IMR-90 (cell line): ENCODE results near the gene AKNA. TPM values are rescaled to one million over a fixed set of nuclear protein-coding genes. Genes with fewer than 3 reads are reported as not detected.

Source experiments
- ATAC-seq: fragments of 200-7000 bp; cut with Tn5 transposase; 2 replicates; pipeline ENCODE4 v1.9.1; 2020; ENCODE audit warnings: low read depth, mild to moderate bottlenecking, moderate library complexity
- BruUV-seq: library from RNA; stranded (reverse); fragments of 400-500 nt; replicated peaks from 2 replicates; lab custom pipeline; 2021; lab: Mats Ljungman, UMichigan
- CTCF ChIA-PET: fragments of 300-600 bp; formaldehyde crosslinking; extraction: SDS; loops from one replicate; lab custom pipeline; 2021; ENCODE audit warnings: antibody characterized with exemption; lab: Yijun Ruan, JAX
- POLR2A ChIA-PET: fragments of 300-600 bp; sonication (Branson Sonifier 250); formaldehyde crosslinking; loops from one replicate; lab custom pipeline; 2022; ENCODE audit warnings: antibody characterized with exemption; ENCODE audit not compliant: unreplicated experiment; lab: Charles Lee
- DNase-seq: peaks from one replicate; pipeline ENCODE4 v3.0.0; 2013
- H2AFZ ChIP-seq: replicated peaks from 2 replicates; pipeline ENCODE3; 2013; ENCODE audit warnings: low read length, mild to moderate bottlenecking; ENCODE audit not compliant: poor library complexity
- H2AK5ac ChIP-seq: 2 replicates; pipeline ENCODE4 v1.6.1; 2013; ENCODE audit warnings: low read depth, low read length, inconsistent platforms
- H2AK9ac ChIP-seq: replicated peaks from 2 replicates; pipeline ENCODE3; 2013; ENCODE audit warnings: mild to moderate bottlenecking, low read depth, low read length, moderate library complexity; ENCODE audit not compliant: poor library complexity
- H2BK120ac ChIP-seq: 2 replicates; pipeline ENCODE4 v1.6.1; 2013; ENCODE audit warnings: low read depth, low read length, inconsistent platforms
- H2BK15ac ChIP-seq: 3 replicates; pipeline ENCODE4 v1.6.1; 2013; ENCODE audit warnings: low read depth, low read length, inconsistent platforms
- H2BK20ac ChIP-seq: 2 replicates; pipeline ENCODE4 v1.6.1; 2013; ENCODE audit warnings: low read depth, mild to moderate bottlenecking, inconsistent platforms, low read length, moderate library complexity
- H2BK5ac ChIP-seq: 2 replicates; pipeline ENCODE4 v1.6.1; 2013; ENCODE audit warnings: mild to moderate bottlenecking, low read depth, low read length, inconsistent platforms; ENCODE audit not compliant: poor library complexity, severe bottlenecking
- H3K14ac ChIP-seq: replicated peaks from 2 replicates; pipeline ENCODE4 v1.6.1; 2013; ENCODE audit warnings: low read depth, low read length, inconsistent platforms
- H3K18ac ChIP-seq: 2 replicates; pipeline ENCODE4 v1.6.1; 2013; ENCODE audit warnings: low read depth, low read length, control low read depth
- H3K23ac ChIP-seq: 2 replicates; pipeline ENCODE4 v1.6.1; 2013; ENCODE audit warnings: low read depth, low read length, inconsistent platforms
- H3K27ac ChIP-seq: 2 replicates; pipeline ENCODE4 v1.5.1; 2013; ENCODE audit warnings: mild to moderate bottlenecking, control low read depth, low read length; ENCODE audit not compliant: insufficient read depth
- H3K27me3 ChIP-seq: 2 replicates; pipeline ENCODE4 v1.6.1; 2013; ENCODE audit warnings: low read length; ENCODE audit not compliant: control insufficient read depth, insufficient read depth
- H3K36me3 ChIP-seq: 2 replicates; pipeline ENCODE4 v1.6.1; 2013; ENCODE audit warnings: low read length, mixed read lengths; ENCODE audit not compliant: control insufficient read depth, insufficient read depth
- H3K4ac ChIP-seq: 2 replicates; pipeline ENCODE4 v1.6.1; 2013; ENCODE audit warnings: low read depth, low read length, inconsistent platforms
- H3K4me1 ChIP-seq: 2 replicates; pipeline ENCODE4 v1.6.1; 2013; ENCODE audit warnings: low read length, mixed read lengths; ENCODE audit not compliant: control insufficient read depth, insufficient read depth
- H3K4me2 ChIP-seq: 2 replicates; pipeline ENCODE4 v1.6.1; 2013; ENCODE audit warnings: low read depth, mild to moderate bottlenecking, control low read depth, low read length, moderate library complexity
- H3K4me3 ChIP-seq: 2 replicates; pipeline ENCODE4 v1.5.1; 2013; ENCODE audit warnings: low read depth, mild to moderate bottlenecking, control low read depth, low read length, moderate library complexity; ENCODE audit not compliant: insufficient read depth
- H3K56ac ChIP-seq: 2 replicates; pipeline ENCODE4 v1.6.1; 2013; ENCODE audit warnings: low read length, inconsistent platforms; ENCODE audit not compliant: insufficient read depth; ENCODE audit errors: extremely low read depth
- H3K79me1 ChIP-seq, 2 experiments: 2 replicates each; pipeline ENCODE4 v1.6.1; 2013; ENCODE audit warnings: low read length in 2 of 2, inconsistent platforms in 1 of 2, low read depth in 1 of 2
- H3K9ac ChIP-seq: 2 replicates; pipeline ENCODE4 v1.6.1; 2013; ENCODE audit warnings: low read depth, low read length, control low read depth
- H3K9me1 ChIP-seq: 2 replicates; pipeline ENCODE4 v1.6.1; 2013; ENCODE audit warnings: low read length, inconsistent platforms; ENCODE audit not compliant: insufficient read depth
- H3K9me3 ChIP-seq: 2 replicates; pipeline ENCODE4 v1.6.1; 2013; ENCODE audit warnings: low read length; ENCODE audit not compliant: control insufficient read depth, insufficient read depth
- H4K20me1 ChIP-seq: 2 replicates; pipeline ENCODE4 v1.6.1; 2013; ENCODE audit warnings: low read length, inconsistent platforms; ENCODE audit not compliant: insufficient read depth
- H4K5ac ChIP-seq: 2 replicates; pipeline ENCODE4 v1.6.1; 2013; ENCODE audit warnings: mild to moderate bottlenecking, low read depth, low read length, control low read depth
- H4K8ac ChIP-seq, 2 experiments: 2 replicates each; pipeline ENCODE4 v1.6.1; 2013; ENCODE audit warnings: low read depth in 2 of 2, low read length in 2 of 2, control low read depth in 1 of 2, inconsistent platforms in 1 of 2
- H4K91ac ChIP-seq: 2 replicates; pipeline ENCODE4 v1.6.1; 2013; ENCODE audit warnings: low read depth, low read length, inconsistent platforms; ENCODE audit not compliant: insufficient read depth
- BHLHE40 ChIP-seq: fragments of 150-350 bp; IDR thresholded peaks from 2 replicates; pipeline ENCODE4 v1.6.1; 2016; ENCODE audit warnings: mild to moderate bottlenecking, low read depth, low read length
- FOS ChIP-seq: fragments of 150-350 bp; IDR thresholded peaks from 2 replicates; pipeline ENCODE4 v1.6.1; 2016; ENCODE audit warnings: low read depth, low read length
- MAFK ChIP-seq: IDR thresholded peaks from 2 replicates; pipeline ENCODE4 v1.6.1; 2012; ENCODE audit warnings: low read depth, low read length, improper control_type of control experiment
- MAZ ChIP-seq: IDR thresholded peaks from 2 replicates; pipeline ENCODE4 v1.6.1; 2012; ENCODE audit warnings: low read depth, mild to moderate bottlenecking, low read length, improper control_type of control experiment, moderate library complexity, borderline replicate concordance
- MXI1 ChIP-seq: IDR thresholded peaks from 2 replicates; pipeline ENCODE4 v1.6.1; 2012; ENCODE audit warnings: low read depth, mild to moderate bottlenecking, low read length, moderate library complexity, borderline replicate concordance
- RAD21 ChIP-seq: IDR thresholded peaks from 2 replicates; pipeline ENCODE4 v1.6.1; 2012; ENCODE audit warnings: low read length, improper control_type of control experiment
- RCOR1 ChIP-seq: IDR thresholded peaks from 2 replicates; pipeline ENCODE4 v1.6.1; 2012; ENCODE audit warnings: mild to moderate bottlenecking, low read length, improper control_type of control experiment; ENCODE audit not compliant: insufficient replicate concordance
- SMC3 ChIP-seq: fragments of 150-350 bp; IDR thresholded peaks from 2 replicates; pipeline ENCODE4 v1.6.1; 2016; ENCODE audit warnings: low read depth, mild to moderate bottlenecking, antibody characterized with exemption, low read length, moderate library complexity
- WGBS, 2 experiments: methylation state at CpG; one replicate each; pipeline versions ENCODE4 v1.1.5 to v1.1.7; 2013; ENCODE audit warnings: missing lambda C conversion rate in 2 of 2; ENCODE audit not compliant: insufficient read length in 1 of 2; ENCODE audit errors: extremely low coverage in 2 of 2; 5-methylcytosine and 5-hydroxymethylcytosine counted together
- dilution Hi-C: fragments of 300-500 bp; cut with HindIII; formaldehyde crosslinking; loops from one replicate; pipeline ENCODE4 v1.14.3; 2018; ENCODE audit warnings: low sequenced_read_pairs; ENCODE audit not compliant: unreplicated experiment
- in situ Hi-C: fragments of 300-500 bp; cut with MboI; formaldehyde crosslinking; loops from 3 replicates; pipeline ENCODE4 v1.14.3; 2019; ENCODE audit warnings: low sequenced_read_pairs, inconsistent platforms, mixed read lengths
- intact Hi-C: fragments of 100-400 bp; cut with micrococcal nuclease; formaldehyde crosslinking; loops from 2 replicates; pipeline ENCODE4 v1.10.0; 2022
- polyA plus RNA-seq, 3 experiments: library from polyadenylated mRNA; depleted of rRNA; stranded (reverse); fragments of >200 nt; gene quantifications; 2 replicates each; pipeline ENCODE4 v1.2.3, GENCODE V29; 2012; ENCODE audit warnings: low replicate concordance in 1 of 3
- total RNA-seq: library from RNA; depleted of rRNA; stranded (reverse); fragments of >200 nt; gene quantifications from 2 replicates; pipeline ENCODE4 v1.2.3, GENCODE V29; 2012
- TF ChIP-seq, protein P1 (sequence below): fragments of 150-350 bp; IDR thresholded peaks from 2 replicates; pipeline ENCODE4 v1.6.1; 2016; ENCODE audit warnings: low read depth, mild to moderate bottlenecking, low read length, moderate library complexity, borderline replicate concordance
- TF ChIP-seq, protein P2 (sequence below): fragments of 150-350 bp; IDR thresholded peaks from 2 replicates; pipeline ENCODE4 v1.6.1; 2017; ENCODE audit warnings: mild to moderate bottlenecking, antibody characterized with exemption, low read length, low read depth
- TF ChIP-seq, protein P3 (sequence below): conservative IDR thresholded peaks from 2 replicates; pipeline ENCODE4 v1.5.1; 2012; ENCODE audit warnings: mild to moderate bottlenecking, low read depth, low read length, improper control_type of control experiment

Gene AKNA
- total and polyA plus RNA-seq, 2 of the 4 experiments (the other 2 are of a cell fraction): 2.7 to 7.3 TPM

DNA sequence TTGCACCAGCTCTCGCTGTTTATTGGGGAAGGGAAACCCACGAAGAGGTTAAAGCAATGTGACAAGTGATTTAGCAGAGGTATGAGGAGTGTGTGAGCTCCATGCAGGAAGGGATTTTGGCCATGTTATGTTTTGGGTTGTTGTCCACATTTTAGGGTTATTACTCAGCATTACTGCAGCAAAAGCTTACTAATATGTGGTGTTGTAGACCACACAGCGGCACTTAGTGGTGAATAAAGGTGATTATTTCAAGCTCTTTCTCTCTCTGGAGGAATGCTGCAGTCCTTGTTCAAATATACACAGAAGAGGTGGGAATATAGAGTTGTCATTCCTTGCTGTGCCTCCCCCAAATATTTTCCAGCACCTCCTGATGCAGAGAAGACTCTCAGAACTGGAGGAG, 29.7 kb upstream of the AKNA start:
- H3K27me3 ChIP-seq: peaks cover 34% of the 10 kb centered on the region
- no peaks in the 10 kb centered on the region for H3K9me3 ChIP-seq
- peaks cover 8% of the 10 kb centered on the region; the same call in 1 of the 2 replicates for H3K9me1 ChIP-seq
- POLR2A ChIA-PET: interaction anchor here (0.5 kb wide), 1 partner anchor 179 kb away, joined by 5 read pairs; no protein-coding TSS in a partner anchor
- TF ChIP-seq SMC3 (peak; percentile 46), FOS (0 out of 2 replicates have a peak, but pooled peaks have one; percentile 23), MXI1 (no peak), MAZ (no peak), RCOR1 (no peak), MAFK (peak; percentile 36; the same call in 1 of the 2 replicates), RAD21 (peak; percentile 33; the same call in 1 of the 2 replicates), BHLHE40 (no peak)
- TF ChIP-seq, protein P1, sequence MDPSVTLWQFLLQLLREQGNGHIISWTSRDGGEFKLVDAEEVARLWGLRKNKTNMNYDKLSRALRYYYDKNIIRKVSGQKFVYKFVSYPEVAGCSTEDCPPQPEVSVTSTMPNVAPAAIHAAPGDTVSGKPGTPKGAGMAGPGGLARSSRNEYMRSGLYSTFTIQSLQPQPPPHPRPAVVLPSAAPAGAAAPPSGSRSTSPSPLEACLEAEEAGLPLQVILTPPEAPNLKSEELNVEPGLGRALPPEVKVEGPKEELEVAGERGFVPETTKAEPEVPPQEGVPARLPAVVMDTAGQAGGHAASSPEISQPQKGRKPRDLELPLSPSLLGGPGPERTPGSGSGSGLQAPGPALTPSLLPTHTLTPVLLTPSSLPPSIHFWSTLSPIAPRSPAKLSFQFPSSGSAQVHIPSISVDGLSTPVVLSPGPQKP: no peak
- TF ChIP-seq, protein P2, sequence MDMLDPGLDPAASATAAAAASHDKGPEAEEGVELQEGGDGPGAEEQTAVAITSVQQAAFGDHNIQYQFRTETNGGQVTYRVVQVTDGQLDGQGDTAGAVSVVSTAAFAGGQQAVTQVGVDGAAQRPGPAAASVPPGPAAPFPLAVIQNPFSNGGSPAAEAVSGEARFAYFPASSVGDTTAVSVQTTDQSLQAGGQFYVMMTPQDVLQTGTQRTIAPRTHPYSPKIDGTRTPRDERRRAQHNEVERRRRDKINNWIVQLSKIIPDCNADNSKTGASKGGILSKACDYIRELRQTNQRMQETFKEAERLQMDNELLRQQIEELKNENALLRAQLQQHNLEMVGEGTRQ: no peak
- TF ChIP-seq, protein P3, sequence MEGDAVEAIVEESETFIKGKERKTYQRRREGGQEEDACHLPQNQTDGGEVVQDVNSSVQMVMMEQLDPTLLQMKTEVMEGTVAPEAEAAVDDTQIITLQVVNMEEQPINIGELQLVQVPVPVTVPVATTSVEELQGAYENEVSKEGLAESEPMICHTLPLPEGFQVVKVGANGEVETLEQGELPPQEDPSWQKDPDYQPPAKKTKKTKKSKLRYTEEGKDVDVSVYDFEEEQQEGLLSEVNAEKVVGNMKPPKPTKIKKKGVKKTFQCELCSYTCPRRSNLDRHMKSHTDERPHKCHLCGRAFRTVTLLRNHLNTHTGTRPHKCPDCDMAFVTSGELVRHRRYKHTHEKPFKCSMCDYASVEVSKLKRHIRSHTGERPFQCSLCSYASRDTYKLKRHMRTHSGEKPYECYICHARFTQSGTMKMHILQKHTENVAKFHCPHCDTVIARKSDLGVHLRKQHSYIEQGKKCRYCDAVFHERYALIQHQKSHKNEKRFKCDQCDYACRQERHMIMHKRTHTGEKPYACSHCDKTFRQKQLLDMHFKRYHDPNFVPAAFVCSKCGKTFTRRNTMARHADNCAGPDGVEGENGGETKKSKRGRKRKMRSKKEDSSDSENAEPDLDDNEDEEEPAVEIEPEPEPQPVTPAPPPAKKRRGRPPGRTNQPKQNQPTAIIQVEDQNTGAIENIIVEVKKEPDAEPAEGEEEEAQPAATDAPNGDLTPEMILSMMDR: peak; percentile 47
- no peak overlapping the region for H2BK15ac ChIP-seq
- no peak overlapping the region for H2AK5ac ChIP-seq
- no peak overlapping the region for H3K18ac ChIP-seq
- in situ Hi-C loops (loop anchor here (10.0 kb wide), 1 partner anchor 597 kb away; no protein-coding TSS in a partner anchor), dilution Hi-C loops (no loop called here), intact Hi-C loops (no loop called here)
- H3K4ac ChIP-seq: no peak overlapping the region
- no peak overlapping the region for H4K5ac ChIP-seq
- no TSS peak for BruUV-seq
- H3K23ac ChIP-seq: no peak overlapping the region
- H3K56ac ChIP-seq: no peak overlapping the region
- H3K36me3 ChIP-seq: no peaks in the 10 kb centered on the region
- no peak overlapping the region for H3K4me2 ChIP-seq
- no peak overlapping the region for H2BK5ac ChIP-seq
- ATAC-seq (peak; percentile 86), DNase-seq (peak; percentile 77)
- peak overlapping the region; percentile 49 for H2AFZ ChIP-seq
- no peak overlapping the region for H3K27ac ChIP-seq
- peaks cover 15% of the 10 kb centered on the region; the same call in 1 of the 2 replicates for H3K4me1 ChIP-seq
- no peak overlapping the region for H3K9ac ChIP-seq
- CTCF ChIA-PET: interaction anchor here (0.5 to 1.8 kb wide), 10 partner anchors 9 to 540 kb away, joined by 3 to 15 read pairs (median 3); no protein-coding TSS in a partner anchor
- H4K8ac ChIP-seq: no peak overlapping the region
- H3K79me1 ChIP-seq: no peaks in the 10 kb centered on the region
- H2AK9ac ChIP-seq: peak overlapping the region; percentile 17
- no CpG with 5 or more reads among the region's 3 CpGs for WGBS, 2 experiments
- no peak overlapping the region for H2BK20ac ChIP-seq
- H3K4me3 ChIP-seq: no peak overlapping the region
- H2BK120ac ChIP-seq: no peak overlapping the region
- no peak overlapping the region for H3K14ac ChIP-seq
- H4K91ac ChIP-seq: no peak overlapping the region
- H4K20me1 ChIP-seq: no peaks in the 10 kb centered on the region
